AG09319 (cell line): ENCODE results near the gene CLIP4.

Source experiments
- DNase-seq: peaks from one replicate; pipeline ENCODE4 v3.0.0-alpha.2; 2010; ENCODE audit warnings: low read depth; ENCODE audit errors: extremely low read depth
- CTCF ChIP-seq: IDR thresholded peaks from 2 replicates; pipeline ENCODE4 v1.5.1; 2011; ENCODE audit warnings: low read depth, mild to moderate bottlenecking, inconsistent platforms, low read length, moderate library complexity

Gene CLIP4

GRCh38 chr2:29191817-29192216 is 76.6 kb downstream of the CLIP4 start:
- TF ChIP-seq CTCF: no peak

GRCh38 chr2:29192526-29192925 is 77.3 kb downstream of the CLIP4 start:
- DNase-seq: no peak
- no peak for TF ChIP-seq CTCF

More at GRCh38 chr2:29191817-29192216, 76.6 kb downstream of the CLIP4 start:
- DNase-seq: no peak

GRCh38 chr2:29193111-29193510 is 77.9 kb downstream of the CLIP4 start:
- TF ChIP-seq CTCF: no peak
- no peak for DNase-seq

- DNase-seq: no peak
- TF ChIP-seq CTCF: no peak
Observed at GRCh38 chr2:29193681-29194080, 78.5 kb downstream of the CLIP4 start.

GRCh38 chr2:29195796-29196195 is 80.6 kb downstream of the CLIP4 start:
- no peak for DNase-seq
- TF ChIP-seq CTCF: no peak

- peak; percentile 74 for TF ChIP-seq CTCF
- no peak for DNase-seq
Observed at GRCh38 chr2:29196792-29197788, 81.9 kb downstream of the CLIP4 start.

GRCh38 chr2:29201979-29202378 is 86.8 kb downstream of the CLIP4 start:
- no peak for TF ChIP-seq CTCF

More at GRCh38 chr2:29201979-29202378, 86.8 kb downstream of the CLIP4 start:
- no peak for DNase-seq
